Ovary (tissue), 9 donors: ENCODE measurements around the gene ITM2B. TPM values are rescaled to one million over a fixed set of nuclear protein-coding genes. Genes with fewer than 3 reads are reported as not detected.

ENCODE experiments used
- DNase-seq, 5 donors: peaks; one replicate each; pipeline ENCODE4 v3.0.0-alpha.2; 2019 to 2020
- H3K27ac ChIP-seq, 2 donors: fragments of 200-600 bp; one replicate each; pipeline versions ENCODE4 v1.5.1 to v1.8.0; 2019 to 2022
- H3K27me3 ChIP-seq: fragments of 200-600 bp; one replicate; pipeline ENCODE4 v1.8.0; 2022
- H3K36me3 ChIP-seq: fragments of 200-600 bp; sonication (generic); one replicate; pipeline ENCODE4 v1.5.1; 2019
- H3K4me1 ChIP-seq: one replicate; pipeline ENCODE4 v1.8.1; 2013; ENCODE audit warnings: mild to moderate bottlenecking, moderate library complexity; ENCODE audit not compliant: insufficient read depth
- H3K4me3 ChIP-seq: fragments of 200-600 bp; sonication (generic); one replicate; pipeline ENCODE4 v1.5.1; 2017
- H3K9me3 ChIP-seq, 2 donors: fragments of 200-600 bp in 1 of 2; sonication (generic) in 1 of 2; one replicate each; pipeline versions ENCODE4 v1.5.1 to v1.8.1; 2013 to 2019; ENCODE audit warnings: mild to moderate bottlenecking in 1 of 2, moderate library complexity in 1 of 2
- EP300 ChIP-seq: sonication (generic); formaldehyde crosslinking; IDR thresholded peaks from one replicate; pipeline ENCODE4 v1.6.1; 2017; ENCODE audit warnings: antibody characterized with exemption
- POLR2A ChIP-seq: fragments of 450-650 bp; IDR thresholded peaks from one replicate; pipeline ENCODE4 v1.6.1; 2017; ENCODE audit warnings: antibody characterized with exemption, mild to moderate bottlenecking, moderate library complexity
- WGBS, 3 donors: extraction: QIAGEN DNeasy Blood & Tissue Kit in 1 of 3; methylation state at CpG; one replicate each; pipeline versions ENCODE4 v1.1.5 to v1.1.7; 2013 to 2017; 5-methylcytosine and 5-hydroxymethylcytosine counted together
- intact Hi-C, 4 donors: fragments of 100-400 bp; cut with DNase I; formaldehyde crosslinking; loops; one replicate each; pipeline versions ENCODE4 v1.11.0 to v1.15.1; 2022 to 2023
- polyA plus RNA-seq, 2 donors: library from polyadenylated mRNA; stranded (reverse); fragments of 200-250 nt in 1 of 2; fragments of 350-450 nt in 1 of 2; fragmentation: Illumina TruSeq in 1 of 2; extraction: RNeasy Lipid Tissue Mini Kit (QIAGEN cat#74804) in 1 of 2; gene quantifications; one replicate each; pipeline ENCODE4 v1.2.3, GENCODE V29; 2013 to 2014
- total RNA-seq, 7 donors: library from RNA; depleted of rRNA in 2 of 7; stranded (reverse); fragments of >200 nt in 2 of 7; fragmentation: NEBNext Ultra II Directional in 3 of 7; extraction: Animal tissue kit (Norgen Biotek cat#: 25700) in 3 of 7; gene quantifications; one replicate each; pipeline versions ENCODE4 v1.1.0 to v1.2.4, GENCODE V29; 2016 to 2023
- TF ChIP-seq, protein P1 (sequence below), 3 donors: fragments of 450-650 bp in 2 of 3; fragments of 200-600 bp in 1 of 3; IDR thresholded peaks; one replicate each; pipeline versions ENCODE4 v1.5.1 to v1.8.0; 2016 to 2022; ENCODE audit warnings: antibody characterized with exemption in 3 of 3, mild to moderate bottlenecking in 1 of 3
- donor health status: DM: no; HTN: no; CAD: no; lungs with moderate emphysema.
- donor health status: DM: no; HTN: no; CAD: no.
- donor health status: Bipolar disorder and iron deficiency.
- donor health status: DM: yes; HTN: yes; CAD: no.
- donor health status: DM: no; HTN: no; CAD: no.
- donor health status: DM: yes; HTN: yes; CAD: no.

Gene ITM2B
- total and polyA plus RNA-seq, 9 donors, result 635 to 1,955 (median 903) TPM

DNA sequence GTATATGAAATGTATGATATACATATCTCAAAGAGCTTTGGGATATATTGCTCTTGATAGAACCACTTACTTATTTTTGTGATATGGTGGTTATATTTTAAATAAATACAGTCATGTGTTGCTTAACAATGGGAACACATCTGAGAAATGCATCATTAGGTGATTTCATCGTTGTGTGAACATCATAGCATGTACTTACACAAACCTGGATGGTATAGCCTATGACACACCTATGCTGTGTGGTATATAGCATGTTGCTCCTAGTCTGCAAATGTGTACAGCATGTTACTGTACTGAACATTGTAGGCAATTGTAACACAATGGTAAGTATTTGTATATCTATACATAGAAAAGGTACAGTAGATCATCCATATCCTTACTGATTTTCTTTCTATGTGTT lies 78.2 kb downstream of the ITM2B start:
- Histone ChIP-seq H3K27me3 (no peaks in the 10 kb centered on the region), H3K36me3 (no peaks in the 10 kb centered on the region), H3K9me3 (no peaks in the 10 kb centered on the region), H3K4me1 (no peaks in the 10 kb centered on the region), H3K27ac (no peak overlapping the region), H3K4me3 (no peak overlapping the region)
- 94 to 96% (median 96%) methylated on average over 1 of the region's 1 CpG for WGBS, 3 donors
- intact Hi-C loops, result no loop called here
- no peak for DNase-seq
- TF ChIP-seq POLR2A (no peak), EP300 (no peak)
- TF ChIP-seq, protein P1, sequence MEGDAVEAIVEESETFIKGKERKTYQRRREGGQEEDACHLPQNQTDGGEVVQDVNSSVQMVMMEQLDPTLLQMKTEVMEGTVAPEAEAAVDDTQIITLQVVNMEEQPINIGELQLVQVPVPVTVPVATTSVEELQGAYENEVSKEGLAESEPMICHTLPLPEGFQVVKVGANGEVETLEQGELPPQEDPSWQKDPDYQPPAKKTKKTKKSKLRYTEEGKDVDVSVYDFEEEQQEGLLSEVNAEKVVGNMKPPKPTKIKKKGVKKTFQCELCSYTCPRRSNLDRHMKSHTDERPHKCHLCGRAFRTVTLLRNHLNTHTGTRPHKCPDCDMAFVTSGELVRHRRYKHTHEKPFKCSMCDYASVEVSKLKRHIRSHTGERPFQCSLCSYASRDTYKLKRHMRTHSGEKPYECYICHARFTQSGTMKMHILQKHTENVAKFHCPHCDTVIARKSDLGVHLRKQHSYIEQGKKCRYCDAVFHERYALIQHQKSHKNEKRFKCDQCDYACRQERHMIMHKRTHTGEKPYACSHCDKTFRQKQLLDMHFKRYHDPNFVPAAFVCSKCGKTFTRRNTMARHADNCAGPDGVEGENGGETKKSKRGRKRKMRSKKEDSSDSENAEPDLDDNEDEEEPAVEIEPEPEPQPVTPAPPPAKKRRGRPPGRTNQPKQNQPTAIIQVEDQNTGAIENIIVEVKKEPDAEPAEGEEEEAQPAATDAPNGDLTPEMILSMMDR (IDR thresholded peaks at IDR 0.05), result no peak

DNA sequence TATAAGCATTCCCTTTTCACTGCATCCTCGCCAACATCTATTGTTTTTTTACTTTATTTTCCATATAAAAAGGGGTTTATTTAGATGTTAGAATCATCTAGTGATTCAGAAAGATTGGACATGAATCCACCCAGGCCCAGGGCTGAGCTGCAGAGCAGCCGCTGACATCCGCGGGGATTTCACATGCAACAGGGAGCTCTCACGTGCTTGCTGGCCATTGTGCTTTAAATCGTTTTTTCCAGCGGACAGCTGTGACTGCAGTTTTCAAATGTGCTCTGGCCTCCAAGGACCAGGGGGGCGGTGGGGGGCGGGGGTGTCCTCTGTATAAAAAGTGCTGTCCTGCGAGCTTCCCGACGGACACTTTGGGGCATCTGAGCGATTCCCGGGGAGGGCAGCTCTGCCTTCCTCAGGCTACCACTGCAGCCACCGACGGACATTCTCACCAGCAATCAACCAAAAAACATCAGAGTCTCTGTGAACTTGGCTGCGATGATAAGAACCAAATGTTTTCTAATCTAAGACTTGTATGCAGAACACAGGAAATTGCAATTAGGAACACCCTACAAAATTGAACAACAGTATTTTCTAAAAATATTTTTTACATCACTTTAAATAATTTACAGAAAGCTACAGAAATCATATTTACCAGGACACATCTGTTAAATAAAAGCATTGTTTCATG lies 83.1 kb downstream of the ITM2B start:
- DNase-seq, result no peak
- Histone ChIP-seq H3K27me3 (no peaks in the 10 kb centered on the region), H3K36me3 (no peaks in the 10 kb centered on the region), H3K9me3 (no peaks in the 10 kb centered on the region), H3K4me1 (no peaks in the 10 kb centered on the region), H3K27ac (no peak overlapping the region), H3K4me3 (no peak overlapping the region)
- intact Hi-C loops, result no loop called here
- TF ChIP-seq, protein P1 (IDR thresholded peaks at IDR 0.05), result no peak
- no peak for TF ChIP-seq EP300
- TF ChIP-seq POLR2A, result no peak
- 81 to 88% (median 83%) methylated on average over 17 of the region's 17 CpGs for WGBS, 3 donors

DNA sequence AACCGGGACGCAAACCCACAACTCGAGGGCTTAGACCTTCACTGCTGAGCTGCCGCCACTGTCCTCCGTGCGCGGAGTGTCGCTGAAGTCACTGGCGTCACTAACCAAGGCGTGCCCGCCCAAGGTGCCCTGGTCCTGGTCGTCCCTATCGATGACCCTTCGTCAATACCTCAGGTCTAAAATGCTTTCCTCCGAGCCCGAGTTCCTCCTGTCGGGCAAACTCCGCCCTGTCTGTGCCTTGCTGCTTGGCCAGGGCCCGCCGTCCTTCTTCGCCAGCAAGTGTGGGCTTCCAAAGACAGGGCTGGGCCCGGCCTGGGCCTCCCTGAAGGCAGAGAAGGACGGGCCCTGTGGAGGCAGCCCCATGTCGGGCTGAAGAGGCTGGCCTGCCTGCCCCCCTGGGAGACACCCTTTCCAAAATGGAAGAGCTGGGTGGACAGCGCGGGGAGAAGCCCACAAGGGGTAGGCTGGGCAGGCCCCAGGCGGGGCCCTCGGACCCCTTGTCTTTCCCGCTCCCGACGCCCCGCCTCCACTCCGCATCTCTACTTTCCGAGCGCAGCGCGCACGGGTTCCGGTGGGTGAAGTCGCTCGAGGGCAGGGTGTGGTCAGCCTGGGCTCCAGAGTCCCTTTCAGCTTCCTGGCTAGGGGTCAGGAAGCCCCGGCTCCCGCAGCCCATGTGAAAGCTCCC lies 84.0 kb downstream of the ITM2B start:
- no peak overlapping the region for H3K4me3 ChIP-seq
- DNase-seq, result no peak

DNA sequence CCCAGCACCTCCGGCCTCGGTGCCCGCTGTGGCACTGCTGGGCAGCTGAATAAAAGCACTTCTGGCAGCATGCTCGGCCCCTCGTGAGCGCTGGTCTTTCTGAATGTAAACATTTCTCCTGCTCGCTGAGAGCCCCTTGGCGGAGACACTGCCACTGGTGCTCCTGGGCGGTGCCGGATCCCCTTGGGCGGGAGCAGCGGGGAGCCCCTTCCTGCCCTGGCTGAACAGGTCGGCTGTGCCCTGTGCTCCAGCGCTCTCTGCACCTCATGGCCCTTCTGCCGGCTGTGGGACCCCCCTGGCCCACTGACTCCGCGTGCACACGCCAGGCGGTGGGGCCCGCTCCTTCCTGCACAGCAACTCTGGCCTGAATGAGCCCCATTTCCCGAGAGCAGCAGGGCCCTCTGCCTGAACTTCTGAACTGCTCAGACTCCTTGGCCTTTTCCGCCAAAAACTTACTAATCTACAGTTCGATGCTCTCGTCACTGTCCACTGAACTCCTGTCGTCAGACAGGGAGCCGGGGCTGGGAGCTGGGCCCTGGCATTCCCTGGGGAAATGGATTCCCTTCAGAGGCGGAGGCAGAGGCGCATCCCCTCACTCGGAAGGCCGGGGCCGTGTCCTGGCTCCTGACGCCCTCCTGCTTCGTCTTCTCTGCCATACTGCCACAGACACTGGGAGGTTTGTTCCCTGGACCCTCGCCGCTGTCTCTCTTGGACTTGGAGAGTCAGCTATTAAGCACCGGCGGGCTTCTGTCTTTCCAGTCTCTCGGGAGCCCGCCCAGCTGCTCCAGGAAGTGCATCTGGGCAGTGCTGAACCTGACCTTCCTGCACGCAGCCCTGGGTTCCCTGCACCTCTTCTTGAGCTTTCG lies 84.7 kb downstream of the ITM2B start:
- H3K36me3 ChIP-seq, result no peaks in the 10 kb centered on the region
- intact Hi-C loops, result no loop called here
- TF ChIP-seq, protein P1 (IDR thresholded peaks at IDR 0.05), result no peak
- TF ChIP-seq POLR2A (no peak), EP300 (no peak)
- no peaks in the 10 kb centered on the region for H3K27me3 ChIP-seq
- H3K4me3 ChIP-seq, result no peak overlapping the region
- H3K9me3 ChIP-seq, result no peaks in the 10 kb centered on the region
- H3K4me1 ChIP-seq, result no peaks in the 10 kb centered on the region
- no peak overlapping the region for H3K27ac ChIP-seq
- 77 to 79% (median 78%) methylated on average over 34 to 41 of the region's 41 CpGs for WGBS, 3 donors
- peak in 1 of 5 donors; percentile 22 for DNase-seq

More for the DNA sequence above, 84.0 kb downstream of the ITM2B start:
- TF ChIP-seq, protein P1 (IDR thresholded peaks at IDR 0.05), result no peak
- no peak for TF ChIP-seq POLR2A
- TF ChIP-seq EP300, result no peak
- 87 to 92% (median 91%) methylated on average over 43 of the region's 43 CpGs for WGBS, 3 donors
- Histone ChIP-seq H3K9me3 (no peaks in the 10 kb centered on the region), H3K27me3 (no peaks in the 10 kb centered on the region), H3K27ac (no peak overlapping the region), H3K4me1 (no peaks in the 10 kb centered on the region), H3K36me3 (no peaks in the 10 kb centered on the region)
- intact Hi-C loops, result no loop called here
